ENCODE results near the gene SNRNP70. TPM values are rescaled to one million over a fixed set of nuclear protein-coding genes. Genes with fewer than 3 reads are reported as not detected.

The SNRNP70 gene
- total and polyA plus RNA-seq, 10 of the 15 experiments (the other 5 are each of a cell fraction or from before 2014, with no cell fraction given), result 2.7 to 453 (median 159) TPM

DNA sequence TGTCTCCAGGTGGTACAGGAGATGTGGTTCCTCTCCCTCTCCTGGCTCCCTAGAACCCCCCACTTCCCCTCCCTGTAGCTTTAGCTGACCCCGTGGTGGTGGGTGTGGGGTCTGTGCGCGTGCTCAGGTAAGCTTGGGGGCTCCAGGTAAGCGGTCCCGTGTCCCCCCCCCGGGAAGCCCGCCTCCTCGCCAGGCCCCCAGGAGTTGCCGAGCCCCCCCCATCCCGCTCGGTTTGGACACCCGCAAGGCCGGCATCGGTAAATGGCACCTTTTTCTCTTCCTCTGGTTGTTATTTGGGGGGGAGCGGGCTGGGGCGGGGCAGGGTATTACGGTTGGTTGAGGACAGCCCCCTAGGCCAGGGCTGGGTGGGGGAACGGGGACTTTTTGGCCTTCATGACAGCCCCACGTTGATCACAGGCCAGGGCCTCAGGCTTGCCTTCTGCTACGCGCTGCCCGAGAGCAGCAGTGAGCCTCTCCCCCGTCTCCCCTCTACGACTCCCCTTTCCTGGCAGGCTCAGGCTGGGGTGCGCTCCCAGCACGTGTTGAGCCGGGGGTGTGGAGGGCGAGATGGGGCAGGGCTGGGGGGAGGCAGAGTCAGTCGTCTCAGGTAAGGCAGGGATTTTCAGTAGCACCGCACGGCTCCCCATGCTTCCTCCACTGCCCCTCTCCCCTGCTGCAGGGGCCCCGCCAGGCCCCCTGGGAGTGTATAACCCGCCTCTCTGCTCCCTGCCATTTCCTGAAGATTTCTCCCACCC, 18.3 kb downstream of the SNRNP70 start:
- ChIA-PET CTCF (interaction anchor here (1.4 kb wide), 1 partner anchor 95 kb away, joined by 5 read pairs; no protein-coding TSS in a partner anchor), POLR2A (no interaction called here), SMC1A (ENCODE audit: uncharacterized antibody, unreplicated experiment) (interaction anchor here (0.6 kb wide), 1 partner anchor 114 kb away, joined by 3 read pairs; no protein-coding TSS in a partner anchor), RAD21 (ENCODE audit: unreplicated experiment) (no interaction called here)
- WGBS (ENCODE audit: insufficient coverage, insufficient replicate concordance, low lambda C conversion rate, missing lambda C conversion rate), result 86% methylated on average over 24 of the region's 33 CpGs
- Histone ChIP-seq H3K4me1 (ENCODE audit: control insufficient read depth, insufficient read depth, low read length) (no peaks in the 10 kb centered on the region), H3K27me3 (replicated peaks in 1 of 2; ENCODE audit: control insufficient read depth in 2 of 2, insufficient read depth in 2 of 2, low read length in 1 of 2) (no peaks in the 10 kb centered on the region), H3K4me2 (ENCODE audit: control insufficient read depth, insufficient read depth) (no peak overlapping the region), H2AFZ (ENCODE audit: control insufficient read depth, low read depth, low read length) (no peak overlapping the region), H3K9me3 (replicated peaks; ENCODE audit: control insufficient read depth, insufficient read depth, low read length) (no peaks in the 10 kb centered on the region), H4K20me1 (ENCODE audit: control insufficient read depth, insufficient read depth) (no peaks in the 10 kb centered on the region), H3K36me3 (ENCODE audit: control insufficient read depth in 2 of 2, insufficient read depth in 2 of 2, low read length in 1 of 2) (peaks cover 13 to 60% of the 10 kb centered on the region in 2 experiments), H3K79me2 (ENCODE audit: control insufficient read depth, insufficient read depth, low read length) (no peaks in the 10 kb centered on the region; the same call in 1 of the 2 replicates), H3K27ac (ENCODE audit: control insufficient read depth, insufficient read depth) (no peak overlapping the region), H3K9ac (ENCODE audit: control insufficient read depth, insufficient read depth, low read length) (no peak overlapping the region), H3K4me3 (no peak overlapping the region)
- DNase-seq (ENCODE audit: low read depth, low spot score), result no peak
- TF ChIP-seq POLR2A (IDR thresholded peaks at IDR 0.05; ENCODE audit: low read depth, low read length), result peak; percentile 7; the same call in 1 of the 2 replicates
- TF ChIP-seq, protein P1, sequence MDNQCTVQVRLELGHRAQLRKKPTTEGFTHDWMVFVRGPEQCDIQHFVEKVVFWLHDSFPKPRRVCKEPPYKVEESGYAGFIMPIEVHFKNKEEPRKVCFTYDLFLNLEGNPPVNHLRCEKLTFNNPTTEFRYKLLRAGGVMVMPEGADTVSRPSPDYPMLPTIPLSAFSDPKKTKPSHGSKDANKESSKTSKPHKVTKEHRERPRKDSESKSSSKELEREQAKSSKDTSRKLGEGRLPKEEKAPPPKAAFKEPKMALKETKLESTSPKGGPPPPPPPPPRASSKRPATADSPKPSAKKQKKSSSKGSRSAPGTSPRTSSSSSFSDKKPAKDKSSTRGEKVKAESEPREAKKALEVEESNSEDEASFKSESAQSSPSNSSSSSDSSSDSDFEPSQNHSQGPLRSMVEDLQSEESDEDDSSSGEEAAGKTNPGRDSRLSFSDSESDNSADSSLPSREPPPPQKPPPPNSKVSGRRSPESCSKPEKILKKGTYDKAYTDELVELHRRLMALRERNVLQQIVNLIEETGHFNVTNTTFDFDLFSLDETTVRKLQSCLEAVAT (IDR thresholded peaks at IDR 0.05), result no peak
- TSS peak; percentile 15 for BruUV-seq (replicated peaks)
- intact Hi-C loops (cut with micrococcal nuclease; ENCODE audit: unreplicated experiment) (no loop called here), in situ Hi-C loops (cut with MboI) (no loop called here)
- ATAC-seq, result no peak
- no peak for FAIRE-seq

DNA sequence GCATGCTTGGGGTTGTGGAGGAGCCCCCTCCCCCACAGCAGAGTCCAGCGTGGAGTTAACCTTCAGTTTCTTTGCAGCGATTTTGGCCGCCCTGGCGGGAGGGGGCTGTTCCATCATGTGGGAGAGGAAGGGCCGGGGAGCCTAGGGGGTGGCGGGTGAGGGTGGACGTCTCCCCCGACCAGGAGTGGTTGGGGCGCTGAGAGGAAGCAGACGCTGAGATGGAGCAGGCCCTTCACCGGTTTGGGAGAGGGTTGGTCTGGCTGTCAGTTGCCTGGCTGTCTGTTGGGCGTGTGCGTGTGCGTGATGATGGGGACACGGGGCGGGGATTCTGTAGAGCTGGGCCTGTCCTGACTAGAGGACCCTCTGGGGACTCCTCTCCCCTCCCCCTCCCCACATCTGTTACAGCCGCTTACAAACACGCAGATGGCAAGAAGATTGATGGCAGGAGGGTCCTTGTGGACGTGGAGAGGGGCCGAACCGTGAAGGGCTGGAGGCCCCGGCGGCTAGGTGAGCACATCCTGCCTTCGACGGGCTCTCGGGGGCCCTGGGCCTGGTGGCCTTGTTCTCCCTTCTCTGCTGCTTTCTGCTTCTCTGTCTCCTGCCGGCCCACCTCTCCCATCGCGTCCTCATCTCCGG, 19.1 kb downstream of the SNRNP70 start:
- in situ Hi-C loops (cut with MboI), result no loop called here
- no peak overlapping the region for H3K9ac ChIP-seq (ENCODE audit: control insufficient read depth, insufficient read depth, low read length)
- DNase-seq (ENCODE audit: low read depth, low spot score), result no peak
- no peaks in the 10 kb centered on the region for H3K9me3 ChIP-seq (replicated peaks; ENCODE audit: control insufficient read depth, insufficient read depth, low read length)
- no peak for ATAC-seq
- no peaks in the 10 kb centered on the region for H3K27me3 ChIP-seq (replicated peaks in 1 of 2; ENCODE audit: control insufficient read depth in 2 of 2, insufficient read depth in 2 of 2, low read length in 1 of 2)
- no peak overlapping the region for H2AFZ ChIP-seq (ENCODE audit: control insufficient read depth, low read depth, low read length)
- H3K4me1 ChIP-seq (ENCODE audit: control insufficient read depth, insufficient read depth, low read length), result no peaks in the 10 kb centered on the region
- H3K4me2 ChIP-seq (ENCODE audit: control insufficient read depth, insufficient read depth), result no peak overlapping the region
- no peak for FAIRE-seq
- H3K79me2 ChIP-seq (ENCODE audit: control insufficient read depth, insufficient read depth, low read length), result no peaks in the 10 kb centered on the region
- RAD21 ChIA-PET (ENCODE audit: unreplicated experiment), result no interaction called here
- CTCF ChIA-PET, result interaction anchor here (0.7 to 2.5 kb wide), 3 partner anchors 40 to 222 kb away, joined by 4 to 8 read pairs (median 4); no protein-coding TSS in a partner anchor
- SMC1A ChIA-PET (ENCODE audit: uncharacterized antibody, unreplicated experiment), result no interaction called here
- no TSS peak for BruUV-seq (replicated peaks)
- no peaks in the 10 kb centered on the region for H4K20me1 ChIP-seq (ENCODE audit: control insufficient read depth, insufficient read depth)
- POLR2A ChIA-PET, result interaction anchor here (0.5 kb wide), 1 partner anchor 100 kb away, joined by 5 read pairs; no protein-coding TSS in a partner anchor
- no peak overlapping the region for H3K27ac ChIP-seq (ENCODE audit: control insufficient read depth, insufficient read depth)
- intact Hi-C loops (cut with micrococcal nuclease; ENCODE audit: unreplicated experiment), result no loop called here
- H3K36me3 ChIP-seq (ENCODE audit: control insufficient read depth in 2 of 2, insufficient read depth in 2 of 2, low read length in 1 of 2), result peaks cover 9 to 62% of the 10 kb centered on the region in 2 experiments
- no peak overlapping the region for H3K4me3 ChIP-seq
- 81% methylated on average over 18 of the region's 30 CpGs for WGBS (ENCODE audit: insufficient coverage, insufficient replicate concordance, low lambda C conversion rate, missing lambda C conversion rate)
- TF ChIP-seq BHLHE40 (IDR thresholded peaks at IDR 0.05; ENCODE audit: borderline replicate concordance in 1 of 2, low read depth in 2 of 2, low read length in 1 of 2) (no peak), POLR2A (IDR thresholded peaks at IDR 0.05; ENCODE audit: low read depth, low read length) (peak; percentile 48), WRNIP1 (IDR thresholded peaks at IDR 0.05; ENCODE audit: borderline replicate concordance, low read depth, low read length) (no peak), BACH1 (IDR thresholded peaks at IDR 0.05; ENCODE audit: borderline replicate concordance) (no peak), RFX5 (IDR thresholded peaks at IDR 0.05; ENCODE audit: low read depth, low read length) (no peak), POU2F2 (IDR thresholded peaks at IDR 0.05; ENCODE audit: borderline replicate concordance, low read depth, low read length) (no peak), MXI1 (IDR thresholded peaks at IDR 0.05; ENCODE audit: low read depth, low read length) (no peak), POLR2AphosphoS5 (IDR thresholded peaks at IDR 0.05; ENCODE audit: low read length) (peak; percentile 58; the same call in 1 of the 2 replicates), CBX5 (IDR thresholded peaks at IDR 0.05; ENCODE audit: low read depth) (no peak)
- TF ChIP-seq, protein P2, sequence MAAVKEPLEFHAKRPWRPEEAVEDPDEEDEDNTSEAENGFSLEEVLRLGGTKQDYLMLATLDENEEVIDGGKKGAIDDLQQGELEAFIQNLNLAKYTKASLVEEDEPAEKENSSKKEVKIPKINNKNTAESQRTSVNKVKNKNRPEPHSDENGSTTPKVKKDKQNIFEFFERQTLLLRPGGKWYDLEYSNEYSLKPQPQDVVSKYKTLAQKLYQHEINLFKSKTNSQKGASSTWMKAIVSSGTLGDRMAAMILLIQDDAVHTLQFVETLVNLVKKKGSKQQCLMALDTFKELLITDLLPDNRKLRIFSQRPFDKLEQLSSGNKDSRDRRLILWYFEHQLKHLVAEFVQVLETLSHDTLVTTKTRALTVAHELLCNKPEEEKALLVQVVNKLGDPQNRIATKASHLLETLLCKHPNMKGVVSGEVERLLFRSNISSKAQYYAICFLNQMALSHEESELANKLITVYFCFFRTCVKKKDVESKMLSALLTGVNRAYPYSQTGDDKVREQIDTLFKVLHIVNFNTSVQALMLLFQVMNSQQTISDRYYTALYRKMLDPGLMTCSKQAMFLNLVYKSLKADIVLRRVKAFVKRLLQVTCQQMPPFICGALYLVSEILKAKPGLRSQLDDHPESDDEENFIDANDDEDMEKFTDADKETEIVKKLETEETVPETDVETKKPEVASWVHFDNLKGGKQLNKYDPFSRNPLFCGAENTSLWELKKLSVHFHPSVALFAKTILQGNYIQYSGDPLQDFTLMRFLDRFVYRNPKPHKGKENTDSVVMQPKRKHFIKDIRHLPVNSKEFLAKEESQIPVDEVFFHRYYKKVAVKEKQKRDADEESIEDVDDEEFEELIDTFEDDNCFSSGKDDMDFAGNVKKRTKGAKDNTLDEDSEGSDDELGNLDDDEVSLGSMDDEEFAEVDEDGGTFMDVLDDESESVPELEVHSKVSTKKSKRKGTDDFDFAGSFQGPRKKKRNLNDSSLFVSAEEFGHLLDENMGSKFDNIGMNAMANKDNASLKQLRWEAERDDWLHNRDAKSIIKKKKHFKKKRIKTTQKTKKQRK (IDR thresholded peaks at IDR 0.05; ENCODE audit: low read depth, low read length), result no peak

All from GM12878 (cell line).